ENCODE results near the gene PRIM1.

GRCh38 chr12:56773113-56773512 is 21.0 kb upstream of the PRIM1 start:
- no peak for TF ChIP-seq MAX (IDR thresholded peaks at IDR 0.05)
- TF ChIP-seq EP300 (IDR thresholded peaks at IDR 0.05; ENCODE audit: borderline replicate concordance): no peak
- no peak for TF ChIP-seq TAF1 (IDR thresholded peaks at IDR 0.05; ENCODE audit: low read depth)
- no peak for TF ChIP-seq YY1 (IDR thresholded peaks at IDR 0.05; ENCODE audit: low read depth)
- TF ChIP-seq RAD21 (IDR thresholded peaks at IDR 0.05; ENCODE audit: low read depth): no peak
- no peak for TF ChIP-seq CEBPB (IDR thresholded peaks at IDR 0.05)
- no peak for TF ChIP-seq CREB1 (IDR thresholded peaks at IDR 0.05; ENCODE audit: low read depth)
- no peak for TF ChIP-seq TCF12 (IDR thresholded peaks at IDR 0.05; ENCODE audit: low read depth)
- TF ChIP-seq USF1 (IDR thresholded peaks at IDR 0.05): no peak
- TF ChIP-seq REST (IDR thresholded peaks at IDR 0.05; ENCODE audit: low read depth): no peak
- no peak for TF ChIP-seq ZBTB7A (IDR thresholded peaks at IDR 0.05; ENCODE audit: low read depth)
